ENCODE results near the gene ALX4.

The ALX4 gene

GRCh38 chr11:44335052-44335760 is 25.3 kb upstream of the ALX4 start:
- no peaks in the 10 kb centered on the region for H3F3A ChIP-seq (ENCODE audit: insufficient read depth, low read length)
- H3K4me2 ChIP-seq (ENCODE audit: low read depth, low read length), result no peak overlapping the region
- no peak for DNase-seq
- 0 out of 2 replicates have a peak, but pooled peaks cover 11% of the 10 kb centered on the region for H3K27me3 ChIP-seq (replicated peaks; ENCODE audit: insufficient read depth, low read length)
- no peak overlapping the region for H3K27ac ChIP-seq (ENCODE audit: low read length)
- H3K36me3 ChIP-seq (replicated peaks; ENCODE audit: insufficient read depth, low read length), result no peaks in the 10 kb centered on the region
- no peak overlapping the region for H3K4me3 ChIP-seq (ENCODE audit: low read length)
- H3K4me1 ChIP-seq (ENCODE audit: low read length), result no peaks in the 10 kb centered on the region
- no peak overlapping the region for H3K9ac ChIP-seq (ENCODE audit: low read length)
- H2AFZ ChIP-seq (ENCODE audit: low read length), result no peak overlapping the region
- H3K9me3 ChIP-seq (replicated peaks; ENCODE audit: insufficient read depth, low read length), result no peaks in the 10 kb centered on the region
- no peaks in the 10 kb centered on the region for H3K79me2 ChIP-seq (ENCODE audit: low read length)
- TF ChIP-seq CTCF (IDR thresholded peaks at IDR 0.05; ENCODE audit: low read length) (no peak), EZH2 (optimal IDR thresholded peaks at IDR 0.05; ENCODE audit: low read depth, low read length) (no peak), EZH2phosphoT487 (IDR thresholded peaks at IDR 0.05; ENCODE audit: low read length) (no peak)
- no peaks in the 10 kb centered on the region for H3K9me2 ChIP-seq (replicated peaks; ENCODE audit: insufficient read depth, low read length)
- no peaks in the 10 kb centered on the region for H4K20me1 ChIP-seq (ENCODE audit: insufficient read depth, low read length)

DNA sequence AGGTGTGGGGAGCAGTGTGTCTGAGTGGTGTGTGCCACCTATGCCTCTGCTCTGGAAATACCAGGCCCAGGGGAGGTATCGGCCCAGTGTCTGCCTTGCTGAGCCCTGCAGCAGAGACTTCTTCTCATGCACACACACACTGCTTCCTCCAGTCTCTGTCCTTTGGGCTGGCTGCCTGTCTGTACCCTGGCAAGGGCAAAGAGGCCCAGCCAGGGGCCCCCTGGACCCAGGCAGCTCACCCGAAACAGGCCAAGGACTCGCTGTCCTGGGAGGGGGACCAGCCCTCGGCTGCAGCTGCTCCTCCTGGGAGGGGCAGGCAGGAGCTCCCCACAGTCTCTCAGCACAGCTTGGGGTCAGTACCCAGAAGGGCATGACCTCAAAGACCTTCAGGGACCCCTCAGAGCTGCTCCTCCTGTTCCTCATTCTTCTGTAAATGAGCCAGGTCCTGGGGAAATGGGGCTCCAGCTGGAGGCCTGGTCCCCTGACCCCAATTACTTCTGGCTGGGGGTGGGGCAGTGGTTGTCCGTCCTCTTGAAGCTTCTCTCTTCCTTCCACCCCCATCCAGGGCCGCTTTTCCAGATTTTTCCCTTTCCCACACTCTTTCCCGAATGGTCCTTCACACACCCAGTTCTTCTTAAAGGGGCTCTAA is 24.5 kb upstream of the ALX4 start:
- Histone ChIP-seq H3K9me2 (replicated peaks; ENCODE audit: insufficient read depth, low read length) (no peaks in the 10 kb centered on the region), H3K36me3 (replicated peaks; ENCODE audit: insufficient read depth, low read length) (no peaks in the 10 kb centered on the region), H3K27me3 (replicated peaks; ENCODE audit: insufficient read depth, low read length) (0 out of 2 replicates have a peak, but pooled peaks cover 11% of the 10 kb centered on the region), H3K9me3 (replicated peaks; ENCODE audit: insufficient read depth, low read length) (no peaks in the 10 kb centered on the region), H3F3A (ENCODE audit: insufficient read depth, low read length) (no peaks in the 10 kb centered on the region), H3K4me3 (ENCODE audit: low read length) (no peak overlapping the region), H3K79me2 (ENCODE audit: low read length) (no peaks in the 10 kb centered on the region), H4K20me1 (ENCODE audit: insufficient read depth, low read length) (no peaks in the 10 kb centered on the region), H3K9ac (ENCODE audit: low read length) (no peak overlapping the region), H2AFZ (ENCODE audit: low read length) (no peak overlapping the region), H3K27ac (ENCODE audit: low read length) (no peak overlapping the region), H3K4me1 (ENCODE audit: low read length) (no peaks in the 10 kb centered on the region), H3K4me2 (ENCODE audit: low read depth, low read length) (no peak overlapping the region)
- no peak for DNase-seq
- TF ChIP-seq EZH2 (optimal IDR thresholded peaks at IDR 0.05; ENCODE audit: low read depth, low read length), result no peak
- no peak for TF ChIP-seq CTCF (IDR thresholded peaks at IDR 0.05; ENCODE audit: low read length)
- no peak for TF ChIP-seq EZH2phosphoT487 (IDR thresholded peaks at IDR 0.05; ENCODE audit: low read length)

- no peaks in the 10 kb centered on the region for H3K9me2 ChIP-seq (replicated peaks; ENCODE audit: insufficient read depth, low read length)
- H3K36me3 ChIP-seq (replicated peaks; ENCODE audit: insufficient read depth, low read length), result no peaks in the 10 kb centered on the region
- no peak overlapping the region for H3K9ac ChIP-seq (ENCODE audit: low read length)
- H3K9me3 ChIP-seq (replicated peaks; ENCODE audit: insufficient read depth, low read length), result no peaks in the 10 kb centered on the region
- TF ChIP-seq CTCF (IDR thresholded peaks at IDR 0.05; ENCODE audit: low read length), result no peak
- no peak for TF ChIP-seq EZH2 (optimal IDR thresholded peaks at IDR 0.05; ENCODE audit: low read depth, low read length)
- no peak for TF ChIP-seq EZH2phosphoT487 (IDR thresholded peaks at IDR 0.05; ENCODE audit: low read length)
- H3K79me2 ChIP-seq (ENCODE audit: low read length), result no peaks in the 10 kb centered on the region
- H3K27me3 ChIP-seq (replicated peaks; ENCODE audit: insufficient read depth, low read length), result 0 out of 2 replicates have a peak, but pooled peaks cover 11% of the 10 kb centered on the region
- no peak overlapping the region for H3K4me3 ChIP-seq (ENCODE audit: low read length)
- DNase-seq, result no peak
- no peaks in the 10 kb centered on the region for H4K20me1 ChIP-seq (ENCODE audit: insufficient read depth, low read length)
- H3F3A ChIP-seq (ENCODE audit: insufficient read depth, low read length), result no peaks in the 10 kb centered on the region
- H2AFZ ChIP-seq (ENCODE audit: low read length), result no peak overlapping the region
- no peaks in the 10 kb centered on the region for H3K4me1 ChIP-seq (ENCODE audit: low read length)
- no peak overlapping the region for H3K4me2 ChIP-seq (ENCODE audit: low read depth, low read length)
- no peak overlapping the region for H3K27ac ChIP-seq (ENCODE audit: low read length)
These were observed 23.6 kb upstream of the ALX4 start for GRCh38 chr11:44333271-44334218.

All from MM.1S (cell line).